Esophagus mucosa (tissue), 1 donor: ENCODE results near the gene PSMG3. TPM values are rescaled to one million over a fixed set of nuclear protein-coding genes. Genes with fewer than 3 reads are reported as not detected.

Experiments used
- ATAC-seq: fragments of 200-7000 bp; cut with Tn5 transposase; one replicate; pipeline ENCODE4 v1.9.1; 2020
- total RNA-seq: library from RNA; stranded (reverse); gene quantifications from one replicate; pipeline ENCODE4 v1.2.4, GENCODE V29; 2023
- donor health status: DM: yes; HTN: yes; CAD: no.

Gene PSMG3
- total RNA-seq, 1 donor from 2014 or later = 39.8 TPM

GRCh38 chr7:1544178-1544895 lies 25.5 kb downstream of the PSMG3 start:
- ATAC-seq = peak; percentile 5

- ATAC-seq = peak; percentile 51
Observed at GRCh38 chr7:1543826-1544177, 26.0 kb downstream of the PSMG3 start.

- ATAC-seq = peak; percentile 0
Observed at GRCh38 chr7:1542841-1543747, 26.7 kb downstream of the PSMG3 start.

- no peak for ATAC-seq
Observed at GRCh38 chr7:1542329-1542728, 27.5 kb downstream of the PSMG3 start.

- peak; percentile 1 for ATAC-seq
Observed at GRCh38 chr7:1541431-1542162, 28.2 kb downstream of the PSMG3 start.

GRCh38 chr7:1540776-1541271 lies 29.0 kb downstream of the PSMG3 start:
- ATAC-seq = no peak

GRCh38 chr7:1539882-1540775 lies 29.7 kb downstream of the PSMG3 start:
- no peak for ATAC-seq

- no peak for ATAC-seq
Observed at GRCh38 chr7:1539181-1539881, 30.5 kb downstream of the PSMG3 start.

- no peak for ATAC-seq
Observed at GRCh38 chr7:1538544-1539180, 31.2 kb downstream of the PSMG3 start.

- no peak for ATAC-seq
Observed at GRCh38 chr7:1537535-1538412, 32.1 kb downstream of the PSMG3 start.

- peak; percentile 66 for ATAC-seq
Observed at GRCh38 chr7:1536743-1537534, 32.9 kb downstream of the PSMG3 start.

GRCh38 chr7:1536455-1536742 lies 33.4 kb downstream of the PSMG3 start:
- ATAC-seq = no peak

GRCh38 chr7:1535701-1536454 lies 34.0 kb downstream of the PSMG3 start:
- no peak for ATAC-seq

GRCh38 chr7:1535100-1535458 lies 34.8 kb downstream of the PSMG3 start:
- no peak for ATAC-seq

GRCh38 chr7:1534330-1535099 lies 35.3 kb downstream of the PSMG3 start:
- no peak for ATAC-seq

- peak; percentile 50 for ATAC-seq
Observed at GRCh38 chr7:1533547-1534329, 36.1 kb downstream of the PSMG3 start.

GRCh38 chr7:1533255-1533546 lies 36.6 kb downstream of the PSMG3 start:
- ATAC-seq = no peak
